ENCODE results near the gene SRRM1. TPM values are rescaled to one million over a fixed set of nuclear protein-coding genes. Genes with fewer than 3 reads are reported as not detected.

SRRM1 gene
- total and polyA plus RNA-seq, 2 donors (not counting 3 experiments of a cell fraction or from before 2014, with no cell fraction given) = 39.7 to 163 TPM

- Histone ChIP-seq H3K27ac (ENCODE audit: insufficient read depth, low read depth, low read length) (no peak overlapping the region), H3K36me3 (ENCODE audit: control insufficient read depth in 2 of 2, extremely low read depth in 1 of 2, insufficient read depth in 2 of 2, low read length in 2 of 2) (no peaks in the 10 kb centered on the region), H4K20me1 (replicated peaks; ENCODE audit: control insufficient read depth, extremely low read depth, insufficient read depth, low read length) (no peaks in the 10 kb centered on the region), H3K4me1 (ENCODE audit: control insufficient read depth, extremely low read depth, insufficient read depth, low read length) (no peaks in the 10 kb centered on the region), H3K9me1 (replicated peaks; ENCODE audit: control insufficient read depth, extremely low read depth, insufficient read depth, low read length) (no peaks in the 10 kb centered on the region), H3K4me3 (replicated peaks in 1 of 3; ENCODE audit: insufficient read depth in 1 of 3, low read depth in 1 of 3, low read length in 3 of 3) (no peak overlapping the region), H3K9ac (replicated peaks; ENCODE audit: extremely low read depth, insufficient read depth, low read length) (no peak overlapping the region), H3K27me3 (ENCODE audit: control insufficient read depth in 2 of 2, insufficient read depth in 2 of 2, low read length in 2 of 2) (no peaks in the 10 kb centered on the region), H3K9me3 (replicated peaks; ENCODE audit: control insufficient read depth, insufficient read depth, low read length) (no peaks in the 10 kb centered on the region), H3K79me2 (ENCODE audit: control insufficient read depth, insufficient read depth, low read length) (no peaks in the 10 kb centered on the region), H2AFZ (ENCODE audit: low read depth, low read length) (no peak overlapping the region), H3K4me2 (ENCODE audit: insufficient read depth, low read length) (no peak overlapping the region)
- intact Hi-C loops (cut with micrococcal nuclease) (no loop called here), dilution Hi-C loops (cut with MboI; ENCODE audit: extremely low pct_ligation_motif_present, low sequenced_read_pairs) (no loop called here)
- no TSS peak for BruUV-seq (replicated peaks)
- CTCF ChIA-PET = interaction anchor here (0.5 kb wide), 1 partner anchor 472 kb away, joined by 3 read pairs; no protein-coding TSS in a partner anchor
- FAIRE-seq = no peak
- TF ChIP-seq FOS (IDR thresholded peaks at IDR 0.05; ENCODE audit: borderline replicate concordance, insufficient read depth, low read length) = no peak
- no peak for TF ChIP-seq CTCF (IDR thresholded peaks at IDR 0.05; ENCODE audit: extremely low read depth in 1 of 2, insufficient read depth in 1 of 2, low read depth in 1 of 2, low read length in 2 of 2)
- no peak for TF ChIP-seq EZH2 (IDR thresholded peaks at IDR 0.05; ENCODE audit: borderline replicate concordance, low read depth, low read length, severe bottlenecking)
- no peak for TF ChIP-seq MAX (IDR thresholded peaks at IDR 0.05; ENCODE audit: insufficient read depth, insufficient read length)
- no peak for TF ChIP-seq GATA2 (IDR thresholded peaks at IDR 0.05; ENCODE audit: insufficient read depth, insufficient read length, low read depth, low read length)
- no peak for TF ChIP-seq JUN (IDR thresholded peaks at IDR 0.05; ENCODE audit: borderline replicate concordance, insufficient read depth, insufficient read length, low read depth)
- TF ChIP-seq POLR2AphosphoS5 (IDR thresholded peaks at IDR 0.05; ENCODE audit: insufficient read depth, low read depth, low read length) = no peak
- TF ChIP-seq POLR2A (IDR thresholded peaks at IDR 0.05; ENCODE audit: low read depth, low read length) = no peak
- no peak for TF ChIP-seq MYC (IDR thresholded peaks at IDR 0.05; ENCODE audit: low read depth, low read length)
- no peak for DNase-seq (ENCODE audit: low read depth, low spot score)
- POLR2A ChIA-PET = no interaction called here
Measured at GRCh38 chr1:24622218-24622617, 20.9 kb upstream of the SRRM1 start.

All from endothelial cell of umbilical vein (primary cell).